Epithelial cell of proximal tubule (primary cell): Measurements from ENCODE around the gene CACNA1C. TPM values are rescaled to one million over a fixed set of nuclear protein-coding genes. Genes with fewer than 3 reads are reported as not detected.
A peak's percentile ranks its signal among the peaks of the same experiment; 100 is the strongest.

Experiments
- DNase-seq: peaks from one replicate; pipeline ENCODE4 v3.0.0-alpha.2; 2011; ENCODE audit warnings: low read depth
- H3K4me3 ChIP-seq: 2 replicates; pipeline ENCODE4 v1.5.1; 2011; ENCODE audit warnings: low read depth, mild to moderate bottlenecking, low read length
- total RNA-seq: library from RNA; depleted of rRNA; stranded (reverse); fragments of >200 nt; gene quantifications from 2 replicates; pipeline ENCODE4 v1.2.3, GENCODE V29; 2015
- TF ChIP-seq, protein P1 (sequence below): conservative IDR thresholded peaks from 2 replicates; pipeline ENCODE4 v1.5.1; 2012; ENCODE audit warnings: low read depth, mild to moderate bottlenecking, low read length

Gene CACNA1C
- not detected in 2 replicates for total RNA-seq

DNA sequence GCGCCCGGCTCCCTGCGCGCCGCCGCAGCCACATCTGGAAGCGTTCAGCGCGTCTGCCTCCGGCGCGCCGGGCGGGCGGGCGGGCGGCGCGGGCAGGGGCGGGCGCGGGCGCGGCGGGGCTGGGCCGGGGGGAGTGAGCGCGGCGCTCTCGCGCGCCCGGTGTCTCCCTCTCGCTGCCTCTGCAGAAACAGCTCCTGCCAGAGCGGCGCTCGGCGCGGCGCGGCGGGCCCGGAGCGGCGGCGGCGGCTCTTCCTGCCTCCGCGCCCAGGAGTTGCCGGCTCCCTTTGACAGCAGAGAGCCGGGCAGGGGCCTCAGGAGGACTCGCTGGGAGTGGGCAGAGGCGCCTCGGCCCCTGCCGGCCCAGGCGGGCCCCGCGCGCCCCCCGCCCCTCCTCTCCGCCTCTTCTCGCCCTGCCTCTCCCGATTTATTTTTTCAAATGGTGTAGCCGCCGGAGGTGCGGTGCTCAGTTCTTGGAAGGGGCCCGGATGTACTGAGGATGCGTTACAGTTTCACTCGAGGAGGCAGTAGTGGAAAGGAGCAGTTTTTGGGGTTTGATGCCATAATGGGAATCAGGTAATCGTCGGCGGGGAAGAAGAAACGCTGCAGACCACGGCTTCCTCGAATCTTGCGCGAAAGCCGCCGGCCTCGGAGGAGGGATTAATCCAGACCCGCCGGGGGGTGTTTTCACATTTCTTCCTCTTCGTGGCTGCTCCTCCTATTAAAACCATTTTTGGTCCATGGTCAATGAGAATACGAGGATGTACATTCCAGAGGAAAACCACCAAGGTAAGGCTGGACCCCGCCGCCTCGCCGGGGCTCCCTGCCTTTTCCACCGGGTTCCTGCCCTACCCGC is at the start of gene CACNA1C:
CACNA1C (plus strand) TSS at position 162 of the 853 bp plus-strand sequence; CDS start at position 738, 576 bp downstream.
- peak within 1 kb of the TSS; percentile 39 for H3K4me3 ChIP-seq
- DNase-seq = no peak
- TF ChIP-seq, protein P1, sequence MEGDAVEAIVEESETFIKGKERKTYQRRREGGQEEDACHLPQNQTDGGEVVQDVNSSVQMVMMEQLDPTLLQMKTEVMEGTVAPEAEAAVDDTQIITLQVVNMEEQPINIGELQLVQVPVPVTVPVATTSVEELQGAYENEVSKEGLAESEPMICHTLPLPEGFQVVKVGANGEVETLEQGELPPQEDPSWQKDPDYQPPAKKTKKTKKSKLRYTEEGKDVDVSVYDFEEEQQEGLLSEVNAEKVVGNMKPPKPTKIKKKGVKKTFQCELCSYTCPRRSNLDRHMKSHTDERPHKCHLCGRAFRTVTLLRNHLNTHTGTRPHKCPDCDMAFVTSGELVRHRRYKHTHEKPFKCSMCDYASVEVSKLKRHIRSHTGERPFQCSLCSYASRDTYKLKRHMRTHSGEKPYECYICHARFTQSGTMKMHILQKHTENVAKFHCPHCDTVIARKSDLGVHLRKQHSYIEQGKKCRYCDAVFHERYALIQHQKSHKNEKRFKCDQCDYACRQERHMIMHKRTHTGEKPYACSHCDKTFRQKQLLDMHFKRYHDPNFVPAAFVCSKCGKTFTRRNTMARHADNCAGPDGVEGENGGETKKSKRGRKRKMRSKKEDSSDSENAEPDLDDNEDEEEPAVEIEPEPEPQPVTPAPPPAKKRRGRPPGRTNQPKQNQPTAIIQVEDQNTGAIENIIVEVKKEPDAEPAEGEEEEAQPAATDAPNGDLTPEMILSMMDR = no peak

DNA sequence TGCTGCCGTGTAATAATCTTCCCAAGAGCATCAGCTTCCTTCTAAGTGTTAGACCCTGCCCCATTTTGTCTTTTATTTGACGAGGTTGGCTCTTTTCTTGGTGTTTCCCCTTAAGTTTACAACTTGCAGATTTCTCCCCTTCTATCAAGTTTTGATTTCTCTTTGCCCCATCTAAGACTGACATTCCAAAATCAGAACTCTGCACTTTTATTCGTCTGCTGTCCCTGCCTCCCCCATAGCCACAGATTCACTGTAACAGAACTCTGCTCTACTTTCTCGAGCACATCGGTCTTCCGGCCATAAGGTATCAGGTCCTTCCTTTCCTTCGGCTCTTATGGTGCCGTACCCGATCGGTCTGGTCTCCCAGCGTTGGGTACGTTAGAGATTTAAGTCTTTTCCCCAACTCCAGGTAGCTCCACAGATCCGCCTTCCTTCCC is 49.1 kb upstream of the CACNA1C start:
- peak overlapping the region; percentile 77 for H3K4me3 ChIP-seq
- no peak for DNase-seq
- TF ChIP-seq, protein P1 = no peak

DNA sequence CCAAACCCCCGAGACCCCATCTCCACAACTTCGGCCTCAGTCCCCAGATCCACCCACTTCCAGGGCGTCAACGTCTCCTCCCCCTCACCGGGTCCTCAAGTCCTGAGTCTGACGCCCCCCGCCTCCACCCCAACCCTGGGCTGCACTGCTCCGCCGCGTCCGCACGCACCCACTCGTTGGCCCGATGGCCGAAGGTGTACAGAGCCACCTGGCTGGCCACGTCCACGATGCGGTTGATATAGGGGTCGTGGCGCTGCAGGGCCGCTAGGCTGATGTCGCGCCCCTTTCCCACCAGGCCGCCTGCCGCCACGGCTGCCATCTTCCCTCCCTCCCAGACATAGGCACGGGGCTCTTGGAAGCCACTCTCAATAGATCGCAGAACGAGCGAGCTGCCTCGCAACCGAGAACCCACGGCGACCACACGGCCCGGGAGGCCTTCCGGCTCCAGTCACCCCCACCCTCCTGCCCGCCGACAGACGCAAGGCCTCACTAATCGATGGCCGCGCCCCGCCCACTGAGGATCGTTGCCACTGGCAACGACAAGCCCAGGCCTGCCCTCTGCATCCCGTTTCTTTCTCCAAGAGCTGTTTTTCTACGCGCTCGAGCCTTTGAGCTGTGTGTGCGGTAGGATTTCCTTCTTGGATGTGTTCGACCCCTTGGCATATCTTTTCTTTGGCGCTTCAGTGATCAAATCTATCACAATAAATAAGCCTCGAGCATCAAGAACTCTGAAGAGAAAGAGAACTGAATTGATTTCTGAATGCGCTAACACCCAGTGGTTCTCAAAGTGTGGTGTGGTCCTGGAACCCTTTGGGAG is 48.5 kb upstream of the CACNA1C start, which contains the start of gene DCP1B:
DCP1B (minus strand) TSS at position 345 of the 817 bp plus-strand sequence; CDS start at position 319, 26 bp downstream.
- TF ChIP-seq, protein P1 = peak; percentile 3
- DNase-seq = peak; percentile 58
- peak within 1 kb of the TSS; percentile 77 for H3K4me3 ChIP-seq

DNA sequence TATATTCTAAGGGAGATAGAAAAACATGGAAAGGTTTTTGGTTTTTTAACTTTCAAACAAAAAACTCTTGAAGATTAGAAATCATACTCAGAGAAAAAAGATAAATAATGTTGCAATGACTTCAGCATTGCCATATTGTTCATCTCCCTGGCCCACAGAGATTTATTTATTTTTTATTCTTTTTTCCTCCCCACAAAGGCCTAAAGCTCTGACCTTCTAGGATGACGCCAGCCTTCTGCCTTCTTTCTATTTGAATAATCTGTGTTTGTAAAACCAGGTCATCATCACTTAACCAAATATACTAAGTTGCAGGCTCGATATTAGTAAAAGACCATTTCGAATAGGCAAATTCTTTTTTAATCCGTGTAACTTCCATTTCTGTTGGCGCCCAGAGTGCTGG is 44.1 kb upstream of the CACNA1C start:
- TF ChIP-seq, protein P1 = no peak
- no peak overlapping the region for H3K4me3 ChIP-seq
- no peak for DNase-seq

DNA sequence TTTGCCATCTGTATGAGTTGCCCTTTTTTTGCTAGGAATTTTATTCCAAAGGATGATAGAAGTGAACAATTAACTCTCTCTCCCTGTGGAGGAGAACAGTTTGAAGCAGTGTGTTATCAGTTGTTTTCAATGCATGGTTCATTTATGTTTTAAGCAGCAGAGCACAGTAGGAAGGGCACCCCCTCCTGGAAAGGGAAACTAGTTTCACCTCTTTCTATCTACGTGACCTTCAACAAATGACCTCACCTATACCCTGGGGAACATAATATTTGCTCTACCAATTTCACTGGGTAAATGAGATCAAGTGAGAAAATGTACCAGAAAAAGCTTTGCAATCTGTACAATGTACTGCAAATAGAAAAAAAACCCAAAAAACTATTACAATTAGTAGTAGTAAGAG is 43.2 kb upstream of the CACNA1C start:
- no peak overlapping the region for H3K4me3 ChIP-seq
- TF ChIP-seq, protein P1 = peak; percentile 13
- DNase-seq = no peak

DNA sequence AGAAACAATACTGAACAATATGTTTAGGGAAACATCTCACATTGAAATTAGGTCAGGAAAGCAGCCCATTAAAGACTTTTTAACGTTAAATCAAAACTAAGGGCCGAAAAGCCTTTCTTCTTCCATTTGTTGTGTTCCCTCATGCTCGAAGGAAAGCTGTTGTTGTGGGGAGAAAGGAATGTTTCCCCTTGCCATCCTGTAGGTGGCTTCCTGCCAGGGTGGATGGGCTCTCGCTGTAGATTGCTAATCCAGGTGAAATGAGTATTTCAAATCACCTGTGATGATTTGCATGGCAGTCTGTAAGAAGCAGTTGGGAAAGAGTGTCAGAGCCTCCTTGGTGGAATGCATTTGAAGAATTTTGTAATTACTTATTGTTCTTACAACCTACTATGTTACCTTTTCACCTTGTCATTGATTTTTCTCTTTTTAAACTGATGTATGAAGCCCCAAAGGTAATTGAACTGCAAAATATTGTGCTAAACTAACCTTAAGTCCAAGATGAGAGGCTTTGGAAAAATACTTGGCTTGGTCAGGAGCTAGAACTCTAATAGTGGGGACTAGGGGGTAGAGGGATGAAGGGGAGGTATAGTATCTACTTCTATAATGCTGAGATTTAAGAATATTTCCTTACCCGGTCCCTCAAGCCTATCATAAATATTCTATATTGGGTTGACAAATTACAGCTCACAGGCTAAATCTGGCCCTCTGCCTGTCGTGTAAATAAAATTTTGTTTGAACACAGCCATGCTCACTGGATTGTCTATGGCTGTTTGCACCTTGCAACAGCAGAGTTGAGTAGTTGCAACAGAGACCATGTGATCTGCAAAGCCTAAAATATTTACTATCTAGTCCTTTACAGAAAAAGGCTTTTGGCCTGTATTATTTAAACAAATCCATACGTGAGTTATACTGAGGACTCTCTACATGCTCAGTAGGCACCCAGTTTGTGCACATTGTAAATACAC is 40.9 kb upstream of the CACNA1C start:
- TF ChIP-seq, protein P1 = peak; percentile 14
- no peak for DNase-seq
- no peak overlapping the region for H3K4me3 ChIP-seq
